Neural progenitor cell (in vitro differentiated cells): ENCODE data around the gene ARFIP2. TPM values are rescaled to one million over a fixed set of nuclear protein-coding genes. Genes with fewer than 3 reads are reported as not detected.

Experiments
- DNase-seq: peaks from one replicate; pipeline ENCODE4 v3.0.0-alpha.2; 2016; ENCODE audit warnings: low spot score
- H2AFZ ChIP-seq: fragments of 200-600 bp; sonication (generic); replicated peaks from 2 replicates; pipeline ENCODE4 v1.6.1; 2016; ENCODE audit warnings: antibody characterized with exemption
- H3F3A ChIP-seq: fragments of 200-600 bp; sonication (generic); 2 replicates; pipeline ENCODE4 v1.6.1; 2016; ENCODE audit warnings: antibody characterized with exemption, low read depth
- H3K27ac ChIP-seq: fragments of 200-600 bp; sonication (generic); 2 replicates; pipeline ENCODE4 v1.5.1; 2016; ENCODE audit warnings: mild to moderate bottlenecking
- H3K27me3 ChIP-seq: fragments of 200-600 bp; sonication (generic); 2 replicates; pipeline ENCODE4 v1.6.1; 2016; ENCODE audit warnings: mild to moderate bottlenecking, moderate library complexity
- H3K36me3 ChIP-seq: fragments of 200-600 bp; sonication (generic); 2 replicates; pipeline ENCODE4 v1.5.1; 2016
- H3K4me1 ChIP-seq: fragments of 200-600 bp; sonication (generic); 2 replicates; pipeline ENCODE4 v1.6.1; 2016; ENCODE audit warnings: mixed run types
- H3K4me2 ChIP-seq: fragments of 200-600 bp; sonication (generic); 2 replicates; pipeline ENCODE4 v1.6.1; 2016
- H3K4me3 ChIP-seq: fragments of 200-600 bp; sonication (generic); 2 replicates; pipeline ENCODE4 v1.5.1; 2016
- H3K79me2 ChIP-seq: fragments of 200-600 bp; sonication (generic); 2 replicates; pipeline ENCODE4 v1.6.1; 2016; ENCODE audit warnings: low read depth
- H3K9ac ChIP-seq: fragments of 200-600 bp; sonication (generic); 2 replicates; pipeline ENCODE4 v1.6.1; 2016
- H3K9me3 ChIP-seq: fragments of 200-600 bp; sonication (generic); 2 replicates; pipeline ENCODE4 v1.5.1; 2016; ENCODE audit warnings: low read depth
- H4K20me1 ChIP-seq: fragments of 200-600 bp; sonication (generic); 2 replicates; pipeline ENCODE4 v1.6.1; 2016; ENCODE audit warnings: low read depth
- H3K27ac Mint-ChIP-seq: 3 replicates; pipeline ENCODE4 v1.8.0; 2021; ENCODE audit warnings: mixed read lengths
- H3K27me3 Mint-ChIP-seq: 2 replicates; pipeline ENCODE4 v1.8.0; 2022; ENCODE audit warnings: low read depth, mild to moderate bottlenecking, inconsistent platforms, moderate library complexity, mixed read lengths; ENCODE audit not compliant: insufficient read depth
- H3K36me3 Mint-ChIP-seq: 3 replicates; pipeline ENCODE4 v1.8.0; 2021; ENCODE audit warnings: mixed read lengths
- H3K4me1 Mint-ChIP-seq: 3 replicates; pipeline ENCODE4 v1.8.0; 2021; ENCODE audit warnings: mixed read lengths
- H3K4me3 Mint-ChIP-seq: 3 replicates; pipeline ENCODE4 v1.8.0; 2021; ENCODE audit warnings: mild to moderate bottlenecking, moderate library complexity, mixed read lengths
- H3K9me3 Mint-ChIP-seq: 3 replicates; pipeline ENCODE4 v1.8.0; 2020; ENCODE audit warnings: mixed read lengths
- EZH2 ChIP-seq: fragments of 200-600 bp; sonication (generic); IDR thresholded peaks from 2 replicates; pipeline ENCODE4 v1.6.1; 2017; ENCODE audit warnings: antibody characterized with exemption, mild to moderate bottlenecking, moderate library complexity
- EZH2phosphoT487 ChIP-seq: fragments of 200-600 bp; sonication (generic); IDR thresholded peaks from 2 replicates; pipeline ENCODE4 v1.6.1; 2017; ENCODE audit warnings: antibody characterized with exemption
- total RNA-seq: library from RNA; depleted of rRNA; stranded (reverse); fragments of >200 nt; gene quantifications from 2 replicates; pipeline ENCODE4 v1.2.3, GENCODE V29; 2015; ENCODE audit warnings: low replicate concordance
- TF ChIP-seq, protein P1 (sequence below): fragments of 200-600 bp; sonication (generic); IDR thresholded peaks from 2 replicates; pipeline ENCODE4 v1.5.1; 2017; ENCODE audit warnings: antibody characterized with exemption, mild to moderate bottlenecking

Gene ARFIP2
- total RNA-seq, 1 donor from 2014 or later: 40.2 TPM

GRCh38 chr11:6468712-6469495 is 12.2 kb downstream of the ARFIP2 start:
- Mint-ChIP-seq H3K27me3 (peaks cover 2% of the 10 kb centered on the region), H3K4me3 (no peak overlapping the region), H3K36me3 (no peaks in the 10 kb centered on the region), H3K27ac (no peak overlapping the region), H3K9me3 (no peaks in the 10 kb centered on the region), H3K4me1 (peaks cover 12% of the 10 kb centered on the region)
- Histone ChIP-seq H2AFZ (peak overlapping the region; percentile 83), H3K4me2 (peak overlapping the region; percentile 66), H3K4me3 (no peak overlapping the region), H3K79me2 (peaks cover 11% of the 10 kb centered on the region), H3K9me3 (no peaks in the 10 kb centered on the region), H3K4me1 (peaks cover 13% of the 10 kb centered on the region), H3K27me3 (no peaks in the 10 kb centered on the region), H3K27ac (no peak overlapping the region), H4K20me1 (no peaks in the 10 kb centered on the region), H3F3A (peaks cover 17% of the 10 kb centered on the region), H3K36me3 (no peaks in the 10 kb centered on the region), H3K9ac (no peak overlapping the region)
- DNase-seq: peak; percentile 98
- TF ChIP-seq EZH2phosphoT487 (no peak), EZH2 (no peak)
- TF ChIP-seq, protein P1, sequence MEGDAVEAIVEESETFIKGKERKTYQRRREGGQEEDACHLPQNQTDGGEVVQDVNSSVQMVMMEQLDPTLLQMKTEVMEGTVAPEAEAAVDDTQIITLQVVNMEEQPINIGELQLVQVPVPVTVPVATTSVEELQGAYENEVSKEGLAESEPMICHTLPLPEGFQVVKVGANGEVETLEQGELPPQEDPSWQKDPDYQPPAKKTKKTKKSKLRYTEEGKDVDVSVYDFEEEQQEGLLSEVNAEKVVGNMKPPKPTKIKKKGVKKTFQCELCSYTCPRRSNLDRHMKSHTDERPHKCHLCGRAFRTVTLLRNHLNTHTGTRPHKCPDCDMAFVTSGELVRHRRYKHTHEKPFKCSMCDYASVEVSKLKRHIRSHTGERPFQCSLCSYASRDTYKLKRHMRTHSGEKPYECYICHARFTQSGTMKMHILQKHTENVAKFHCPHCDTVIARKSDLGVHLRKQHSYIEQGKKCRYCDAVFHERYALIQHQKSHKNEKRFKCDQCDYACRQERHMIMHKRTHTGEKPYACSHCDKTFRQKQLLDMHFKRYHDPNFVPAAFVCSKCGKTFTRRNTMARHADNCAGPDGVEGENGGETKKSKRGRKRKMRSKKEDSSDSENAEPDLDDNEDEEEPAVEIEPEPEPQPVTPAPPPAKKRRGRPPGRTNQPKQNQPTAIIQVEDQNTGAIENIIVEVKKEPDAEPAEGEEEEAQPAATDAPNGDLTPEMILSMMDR: no peak

- Histone ChIP-seq H3K36me3 (no peaks in the 10 kb centered on the region), H3K27me3 (no peaks in the 10 kb centered on the region), H3K4me1 (no peaks in the 10 kb centered on the region), H3K27ac (no peak overlapping the region), H3K9ac (no peak overlapping the region), H3K4me3 (no peak overlapping the region), H3K4me2 (no peak overlapping the region), H2AFZ (no peak overlapping the region), H3F3A (no peaks in the 10 kb centered on the region), H4K20me1 (no peaks in the 10 kb centered on the region), H3K9me3 (no peaks in the 10 kb centered on the region), H3K79me2 (no peaks in the 10 kb centered on the region)
- H3K27me3 Mint-ChIP-seq: no peaks in the 10 kb centered on the region
- no peak overlapping the region for H3K27ac Mint-ChIP-seq
- no peaks in the 10 kb centered on the region for H3K4me1 Mint-ChIP-seq
- H3K4me3 Mint-ChIP-seq: no peak overlapping the region
- DNase-seq: no peak
- peaks cover 7% of the 10 kb centered on the region for H3K36me3 Mint-ChIP-seq
- no peaks in the 10 kb centered on the region for H3K9me3 Mint-ChIP-seq
- TF ChIP-seq EZH2 (no peak), EZH2phosphoT487 (no peak)
- TF ChIP-seq, protein P1: no peak
These were observed 22.1 kb downstream of the ARFIP2 start for GRCh38 chr11:6459099-6459450.

DNA sequence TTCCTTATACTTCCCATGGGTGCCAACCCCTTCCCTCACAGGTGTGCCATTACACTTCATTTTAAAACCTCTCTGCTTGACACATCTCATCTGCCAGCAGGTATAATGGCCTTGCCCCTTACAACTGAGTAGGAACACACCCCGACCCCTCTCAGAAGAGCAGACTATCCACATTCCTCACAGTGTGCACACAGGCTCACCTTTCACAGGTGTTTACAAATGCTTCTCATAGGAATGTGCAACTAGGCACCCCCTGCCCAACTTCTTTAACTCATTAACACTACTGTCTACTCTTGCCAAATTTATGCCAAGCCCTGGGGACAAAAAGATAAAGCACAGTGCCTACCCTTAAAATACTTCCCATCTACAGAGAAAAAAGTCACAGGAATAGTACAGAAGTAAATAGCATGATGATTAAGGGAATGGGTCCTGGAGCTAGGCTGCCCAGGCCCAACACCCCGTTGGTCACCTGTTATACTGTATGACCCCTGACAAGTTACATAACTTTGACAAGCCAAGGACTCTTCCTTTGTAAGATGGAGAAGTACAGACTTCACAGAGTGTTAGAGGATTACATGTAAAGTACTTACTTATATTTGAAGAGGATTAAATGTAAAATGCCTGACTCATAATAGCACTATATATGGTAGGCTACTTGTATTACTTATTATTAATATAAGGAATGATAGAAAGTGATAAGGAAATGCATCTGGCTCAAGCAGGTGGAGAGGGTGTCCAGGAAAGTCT is 22.6 kb downstream of the ARFIP2 start:
- Mint-ChIP-seq H3K9me3 (no peaks in the 10 kb centered on the region), H3K36me3 (peaks cover 3% of the 10 kb centered on the region), H3K27me3 (no peaks in the 10 kb centered on the region), H3K4me1 (no peaks in the 10 kb centered on the region), H3K27ac (no peak overlapping the region), H3K4me3 (no peak overlapping the region)
- H4K20me1 ChIP-seq: no peaks in the 10 kb centered on the region
- H3F3A ChIP-seq: no peaks in the 10 kb centered on the region
- no peak overlapping the region for H3K9ac ChIP-seq
- no peaks in the 10 kb centered on the region for H3K79me2 ChIP-seq
- TF ChIP-seq EZH2: no peak
- no peak for TF ChIP-seq EZH2phosphoT487
- TF ChIP-seq, protein P1: no peak
- no peaks in the 10 kb centered on the region for H3K36me3 ChIP-seq
- H3K4me1 ChIP-seq: no peaks in the 10 kb centered on the region
- H3K9me3 ChIP-seq: no peaks in the 10 kb centered on the region
- DNase-seq: no peak
- no peak overlapping the region for H3K4me3 ChIP-seq
- no peak overlapping the region for H3K4me2 ChIP-seq
- no peak overlapping the region for H3K27ac ChIP-seq
- H3K27me3 ChIP-seq: no peaks in the 10 kb centered on the region
- no peak overlapping the region for H2AFZ ChIP-seq
